Small intestine (tissue), 7 donors: ENCODE data around the gene CAPN11. TPM values are rescaled to one million over a fixed set of nuclear protein-coding genes. Genes with fewer than 3 reads are reported as not detected.
A peak's percentile ranks its signal among the peaks of the same experiment; 100 is the strongest.

Experiments used
- DNase-seq, 2 donors: peaks; one replicate each; pipeline versions ENCODE4 v3.0.0 to v3.0.0-alpha.2; 2013
- FAIRE-seq: peaks from 2 replicates; lab custom pipeline; 2012; peaks lifted over from hg19 to GRCh38; lab: Jason Lieb, UNC
- H3K27ac ChIP-seq, 3 donors: one replicate each; pipeline ENCODE4 v1.5.1; 2013; ENCODE audit warnings: low read length in 2 of 3, mild to moderate bottlenecking in 2 of 3, control low read depth in 1 of 3, inconsistent platforms in 1 of 3, low read depth in 1 of 3, moderate library complexity in 1 of 3
- H3K27me3 ChIP-seq, 3 donors: one replicate each; pipeline ENCODE4 v1.6.1; 2013; ENCODE audit warnings: low read length in 3 of 3, inconsistent platforms in 1 of 3; ENCODE audit not compliant: control insufficient read depth in 3 of 3, insufficient read depth in 3 of 3
- H3K36me3 ChIP-seq, 3 donors: one replicate each; pipeline ENCODE4 v1.6.1; 2013; ENCODE audit warnings: low read length in 3 of 3, inconsistent platforms in 1 of 3, low read depth in 1 of 3, mild to moderate bottlenecking in 1 of 3, moderate library complexity in 1 of 3; ENCODE audit not compliant: control insufficient read depth in 3 of 3, insufficient read depth in 2 of 3
- H3K4me1 ChIP-seq, 3 donors: one replicate each; pipeline ENCODE4 v1.6.1; 2013; ENCODE audit warnings: low read length in 2 of 3, inconsistent platforms in 1 of 3, low read depth in 1 of 3, mild to moderate bottlenecking in 1 of 3, moderate library complexity in 1 of 3; ENCODE audit not compliant: control insufficient read depth in 3 of 3, insufficient read depth in 2 of 3
- H3K4me3 ChIP-seq, 3 donors: one replicate each; pipeline ENCODE4 v1.5.1; 2013; ENCODE audit warnings: low read length in 3 of 3, control low read depth in 1 of 3, inconsistent platforms in 1 of 3, low read depth in 1 of 3, mild to moderate bottlenecking in 1 of 3, moderate library complexity in 1 of 3
- H3K9me3 ChIP-seq, 2 donors: one replicate each; pipeline ENCODE4 v1.6.1; 2013; ENCODE audit warnings: low read depth in 1 of 2, low read length in 1 of 2; ENCODE audit not compliant: control insufficient read depth in 2 of 2, insufficient read depth in 1 of 2
- WGBS, 3 donors: extraction: QIAGEN DNeasy Blood & Tissue Kit; methylation state at CpG; one replicate each; pipeline ENCODE4 v1.1.7; 2013; 5-methylcytosine and 5-hydroxymethylcytosine counted together
- polyA plus RNA-seq, 4 donors: library from polyadenylated mRNA; stranded (reverse) in 3 of 4; unstranded in 1 of 4; fragments of 200-250 nt in 3 of 4; fragments of 120-200 nt in 1 of 4; gene quantifications; one replicate each; pipeline versions ENCODE4 v1.2.1 to v1.2.3, GENCODE V29; 2013
- donor health status: healthy with polysubstance abuse.
- donor health status: control.
- donor health status: control.
- donor health status: Bipolar disorder and iron deficiency.
- donor health status: healthy.

CAPN11 gene
- polyA plus RNA-seq, 4 donors, result 0.18 TPM; not detected in 3

DNA sequence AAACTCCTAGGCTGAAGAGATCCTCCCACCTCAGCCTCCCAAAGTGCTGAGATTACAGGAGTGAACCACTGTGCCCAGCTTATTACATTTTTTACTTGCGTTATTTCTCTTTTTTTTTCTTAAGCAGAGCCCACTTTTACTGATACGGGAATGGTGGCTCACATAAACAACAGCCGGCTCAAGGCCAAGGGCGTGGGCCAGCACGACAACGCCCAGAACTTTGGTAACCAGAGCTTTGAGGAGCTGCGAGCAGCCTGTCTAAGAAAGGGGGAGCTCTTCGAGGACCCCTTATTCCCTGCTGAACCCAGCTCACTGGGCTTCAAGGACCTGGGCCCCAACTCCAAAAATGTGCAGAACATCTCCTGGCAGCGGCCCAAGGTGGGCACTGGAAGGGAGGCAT, 10.5 kb downstream of the CAPN11 start:
- H3K27me3 ChIP-seq, result peaks cover 0 to 7% (median 0%) of the 10 kb centered on the region in 3 donors
- DNase-seq (peak; percentile 42 to 67), FAIRE-seq (no peak)

DNA sequence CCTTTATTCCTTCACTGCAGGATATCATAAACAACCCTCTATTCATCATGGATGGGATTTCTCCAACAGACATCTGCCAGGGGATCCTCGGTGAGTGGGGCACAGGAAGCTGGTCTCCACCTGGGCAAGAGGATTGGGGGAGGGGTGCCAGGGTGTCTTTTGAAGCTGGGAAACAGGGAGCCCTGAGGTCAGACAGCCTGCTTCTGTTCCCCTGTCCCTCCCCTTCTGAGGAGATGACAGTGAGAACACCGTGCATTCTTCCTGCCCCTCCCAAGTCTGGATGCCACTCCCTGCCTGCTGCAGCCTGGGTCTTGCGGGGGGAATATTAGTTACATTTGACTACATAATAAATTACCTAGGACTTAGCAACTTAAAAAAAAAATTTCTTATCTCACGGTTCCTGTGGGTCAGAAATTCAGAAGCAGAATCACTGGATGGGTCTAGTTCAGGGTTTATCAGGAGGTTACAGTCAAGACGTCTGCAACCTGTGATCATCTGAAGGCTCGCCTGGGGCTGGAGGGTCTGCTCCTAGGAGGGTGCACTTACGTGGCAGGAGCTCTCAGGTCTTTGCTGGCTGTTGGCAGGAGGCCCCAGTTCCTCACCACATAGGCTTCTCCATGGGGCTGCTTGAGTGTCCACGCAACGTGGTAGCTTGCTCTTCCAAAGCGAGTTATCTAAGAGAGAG, 11.4 kb downstream of the CAPN11 start:
- WGBS, 3 donors, result 57 to 70% (median 59%) methylated on average over 10 of the region's 10 CpGs
- peak in 1 of 2 donors; percentile 42 for DNase-seq
- no peak overlapping the region for H3K4me3 ChIP-seq
- FAIRE-seq, result no peak
- peaks cover 0 to 7% (median 0%) of the 10 kb centered on the region in 3 donors for H3K27me3 ChIP-seq
- H3K9me3 ChIP-seq, result no peaks in the 10 kb centered on the region
- H3K27ac ChIP-seq, result no peak overlapping the region
- peaks cover 0 to 5% (median 0%) of the 10 kb centered on the region in 3 donors for H3K4me1 ChIP-seq
- H3K36me3 ChIP-seq, result no peaks in the 10 kb centered on the region

More for the DNA sequence above, 10.5 kb downstream of the CAPN11 start:
- H3K4me1 ChIP-seq, result peaks cover 0 to 5% (median 0%) of the 10 kb centered on the region in 3 donors
- no peak overlapping the region for H3K4me3 ChIP-seq
- 15 to 49% (median 28%) methylated on average over 9 of the region's 9 CpGs for WGBS, 3 donors
- H3K36me3 ChIP-seq, result no peaks in the 10 kb centered on the region
- H3K27ac ChIP-seq, result no peak overlapping the region
- no peaks in the 10 kb centered on the region for H3K9me3 ChIP-seq

DNA sequence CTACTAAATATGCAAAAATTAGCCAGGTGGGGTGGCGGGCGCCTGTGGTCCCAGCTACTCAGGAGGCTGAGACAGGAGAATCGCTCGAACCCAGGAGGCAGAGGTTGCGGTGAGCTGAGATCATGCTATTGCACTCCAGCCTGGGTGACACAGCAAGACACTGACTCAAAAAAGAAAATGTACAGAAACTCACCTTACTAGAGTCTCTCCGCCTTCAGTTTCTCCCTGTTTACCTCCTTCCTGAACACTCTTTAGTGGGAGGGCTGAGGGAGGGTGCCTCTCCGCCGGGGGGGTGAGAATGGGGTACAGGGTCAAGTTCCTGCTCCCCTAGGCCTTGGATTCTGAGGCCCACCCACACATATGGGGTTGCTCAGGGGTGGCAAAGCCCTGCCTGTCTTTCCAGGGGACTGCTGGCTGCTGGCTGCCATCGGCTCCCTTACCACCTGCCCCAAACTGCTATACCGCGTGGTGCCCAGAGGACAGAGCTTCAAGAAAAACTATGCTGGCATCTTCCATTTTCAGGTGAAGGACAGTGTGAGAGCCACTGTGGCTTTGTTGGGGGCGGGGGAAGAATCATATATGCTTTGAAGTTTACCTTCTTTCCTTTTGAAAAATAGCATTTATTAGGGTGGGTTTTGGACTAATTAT, 13.4 kb downstream of the CAPN11 start:
- Histone ChIP-seq H3K4me3 (no peak overlapping the region), H3K4me1 (peaks cover 0 to 5% (median 0%) of the 10 kb centered on the region in 3 donors), H3K9me3 (no peaks in the 10 kb centered on the region), H3K27ac (no peak overlapping the region), H3K36me3 (no peaks in the 10 kb centered on the region), H3K27me3 (peaks cover 0 to 4% (median 0%) of the 10 kb centered on the region in 3 donors)
- 73 to 83% (median 80%) methylated on average over 12 of the region's 12 CpGs for WGBS, 3 donors
- DNase-seq (no peak), FAIRE-seq (no peak)

DNA sequence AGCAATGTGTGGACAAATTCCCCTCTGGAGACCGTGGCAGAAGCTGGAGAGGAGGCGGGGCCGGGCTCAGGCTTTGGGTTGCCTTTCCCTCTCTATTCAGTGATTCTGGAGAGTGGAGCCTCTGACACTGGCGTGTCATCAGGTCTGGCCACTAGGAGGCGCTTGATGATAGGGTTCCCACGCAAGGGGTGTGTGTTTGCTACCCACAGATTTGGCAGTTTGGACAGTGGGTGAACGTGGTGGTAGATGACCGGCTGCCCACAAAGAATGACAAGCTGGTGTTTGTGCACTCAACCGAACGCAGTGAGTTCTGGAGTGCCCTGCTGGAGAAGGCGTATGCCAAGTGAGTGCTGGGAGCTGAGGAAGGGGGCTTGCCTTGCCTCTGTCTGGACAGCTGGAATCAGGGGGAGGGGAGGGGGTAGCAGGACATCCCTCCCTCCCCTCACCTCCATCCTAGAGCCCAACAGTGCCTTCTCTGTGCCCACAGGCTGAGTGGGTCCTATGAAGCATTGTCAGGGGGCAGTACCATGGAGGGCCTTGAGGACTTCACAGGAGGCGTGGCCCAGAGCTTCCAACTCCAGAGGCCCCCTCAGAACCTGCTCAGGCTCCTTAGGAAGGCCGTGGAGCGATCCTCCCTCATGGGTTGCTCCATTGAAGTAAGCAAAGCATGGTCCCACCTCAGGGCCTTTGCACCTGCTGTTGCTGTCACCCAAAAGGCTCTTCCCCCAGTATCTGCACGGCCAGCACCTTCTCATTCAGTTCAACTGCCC, 14.3 kb downstream of the CAPN11 start:
- no peak overlapping the region for H3K4me3 ChIP-seq
- 24 to 28% (median 26%) methylated on average over 15 of the region's 15 CpGs for WGBS, 3 donors
- peaks cover 0 to 4% (median 0%) of the 10 kb centered on the region in 3 donors for H3K27me3 ChIP-seq
- H3K36me3 ChIP-seq, result no peaks in the 10 kb centered on the region
- H3K4me1 ChIP-seq, result peaks cover 0 to 5% (median 0%) of the 10 kb centered on the region in 3 donors
- H3K27ac ChIP-seq, result no peak overlapping the region
- H3K9me3 ChIP-seq, result no peaks in the 10 kb centered on the region
- no peak for FAIRE-seq
- DNase-seq, result peak; percentile 71 to 79

DNA sequence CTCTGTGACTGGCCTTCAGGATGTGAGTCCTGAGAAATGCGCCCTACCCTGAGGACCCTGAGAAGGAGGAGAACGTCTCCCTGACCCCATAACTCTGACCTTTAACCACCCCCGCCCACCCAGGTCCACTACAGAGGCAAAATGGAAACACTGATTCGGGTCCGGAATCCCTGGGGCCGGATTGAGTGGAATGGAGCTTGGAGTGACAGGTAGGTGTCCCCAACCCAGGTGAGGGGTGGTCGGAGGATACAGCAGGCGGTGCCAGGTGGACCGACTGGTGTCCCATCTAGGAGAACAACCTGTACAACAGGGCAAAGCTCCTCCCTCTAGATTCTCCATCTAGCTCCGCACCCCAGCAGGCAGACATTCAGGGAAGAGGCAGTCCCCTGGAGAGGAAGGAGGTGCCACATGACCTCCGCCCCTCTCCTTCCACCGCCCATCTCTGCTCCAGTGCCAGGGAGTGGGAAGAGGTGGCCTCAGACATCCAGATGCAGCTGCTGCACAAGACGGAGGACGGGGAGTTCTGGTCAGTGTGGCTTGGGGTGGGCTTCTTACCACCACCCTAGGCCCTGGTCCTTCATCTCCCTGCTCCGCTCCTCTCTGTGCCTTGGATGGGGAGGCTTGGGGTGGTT, 17.6 kb downstream of the CAPN11 start:
- H3K27me3 ChIP-seq, result no peaks in the 10 kb centered on the region
- peaks cover 0 to 5% (median 0%) of the 10 kb centered on the region in 3 donors for H3K4me1 ChIP-seq
- H3K4me3 ChIP-seq, result no peak overlapping the region
- 58 to 73% (median 65%) methylated on average over 14 to 15 of the region's 15 CpGs for WGBS, 3 donors
- DNase-seq (peak in 1 of 2 donors; percentile 31), FAIRE-seq (no peak)
- H3K9me3 ChIP-seq, result no peaks in the 10 kb centered on the region
- no peaks in the 10 kb centered on the region for H3K36me3 ChIP-seq
- H3K27ac ChIP-seq, result no peak overlapping the region

DNA sequence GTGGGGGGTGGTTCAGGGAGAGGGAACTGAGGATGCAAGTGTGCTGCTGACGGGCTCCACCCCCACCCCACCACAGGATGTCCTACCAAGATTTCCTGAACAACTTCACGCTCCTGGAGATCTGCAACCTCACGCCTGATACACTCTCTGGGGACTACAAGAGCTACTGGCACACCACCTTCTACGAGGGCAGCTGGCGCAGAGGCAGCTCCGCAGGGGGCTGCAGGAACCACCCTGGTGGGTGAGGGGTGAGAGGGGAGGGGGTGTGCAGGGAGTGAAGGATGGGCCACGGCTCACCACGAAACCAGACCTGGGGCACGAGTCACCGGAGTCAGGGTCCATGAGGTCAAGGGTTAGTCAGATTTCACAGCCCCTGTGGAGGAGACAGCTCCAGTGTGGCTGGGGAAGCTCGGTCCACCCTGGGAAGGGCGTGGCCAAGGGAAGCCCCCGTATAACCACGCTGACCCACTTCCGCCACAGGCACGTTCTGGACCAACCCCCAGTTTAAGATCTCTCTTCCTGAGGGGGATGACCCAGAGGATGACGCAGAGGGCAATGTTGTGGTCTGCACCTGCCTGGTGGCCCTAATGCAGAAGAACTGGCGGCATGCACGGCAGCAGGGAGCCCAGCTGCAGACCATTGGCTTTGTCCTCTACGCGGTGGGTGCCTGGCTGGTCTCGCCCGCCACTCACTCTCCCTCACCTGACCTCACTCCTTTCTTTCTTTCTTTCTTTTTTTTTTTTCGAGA, 18.3 kb downstream of the CAPN11 start:
- Histone ChIP-seq H3K27ac (no peak overlapping the region), H3K9me3 (no peaks in the 10 kb centered on the region), H3K4me3 (no peak overlapping the region), H3K36me3 (no peaks in the 10 kb centered on the region), H3K27me3 (no peaks in the 10 kb centered on the region), H3K4me1 (peaks cover 0 to 5% (median 0%) of the 10 kb centered on the region in 3 donors)
- DNase-seq (no peak), FAIRE-seq (no peak)
- 59 to 79% (median 61%) methylated on average over 20 to 24 of the region's 24 CpGs for WGBS, 3 donors

DNA sequence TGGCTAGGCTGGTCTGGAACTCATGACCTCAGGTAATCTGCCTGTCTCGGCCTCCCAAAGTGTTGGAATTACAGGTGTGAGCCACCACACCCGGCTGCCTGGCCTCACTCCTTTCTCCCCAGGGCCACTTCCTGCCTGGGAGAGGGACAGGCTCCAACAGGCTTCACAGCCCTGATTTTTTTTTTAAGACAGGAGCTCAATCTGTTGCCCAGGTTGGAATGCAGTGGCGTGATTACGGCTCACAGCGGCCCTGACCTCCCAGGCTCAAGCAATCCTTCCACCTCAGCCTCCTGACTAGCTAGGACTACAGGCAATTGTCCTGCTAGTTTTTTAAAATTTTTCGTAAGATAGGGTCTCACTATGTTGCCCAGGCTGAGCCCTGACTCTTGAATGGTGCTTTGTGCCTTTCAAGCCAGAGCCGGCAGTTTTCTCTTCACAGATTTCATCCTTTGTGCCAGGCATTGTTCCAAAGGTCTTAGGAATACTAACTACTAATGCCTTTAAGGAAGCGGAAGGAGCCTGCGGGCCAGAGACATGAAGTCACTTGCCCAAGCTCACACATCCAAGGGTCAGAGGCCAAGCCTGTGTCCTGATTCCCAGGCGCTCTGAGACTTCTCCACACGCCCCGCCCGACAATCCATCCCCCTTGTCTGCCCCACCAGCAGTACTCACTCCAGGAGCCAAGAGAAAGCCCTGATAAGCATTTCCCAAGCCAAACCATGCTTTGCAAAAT, 19.2 kb downstream of the CAPN11 start:
- WGBS, 3 donors, result 44 to 68% (median 60%) methylated on average over 13 of the region's 13 CpGs

More for the DNA sequence above, 19.2 kb downstream of the CAPN11 start:
- Histone ChIP-seq H3K27ac (peak overlapping the region in 2 of 3 donors; percentile 46 to 54), H3K27me3 (no peaks in the 10 kb centered on the region), H3K4me3 (no peak overlapping the region), H3K4me1 (peaks cover 0 to 1% (median 0%) of the 10 kb centered on the region in 3 donors), H3K36me3 (no peaks in the 10 kb centered on the region), H3K9me3 (no peaks in the 10 kb centered on the region)
- DNase-seq, result peak in 1 of 2 donors; percentile 89
- FAIRE-seq, result no peak
